Measurements from ENCODE around the gene ASCC1.
A peak's percentile ranks its signal among the peaks of the same experiment; 100 is the strongest.

DNA sequence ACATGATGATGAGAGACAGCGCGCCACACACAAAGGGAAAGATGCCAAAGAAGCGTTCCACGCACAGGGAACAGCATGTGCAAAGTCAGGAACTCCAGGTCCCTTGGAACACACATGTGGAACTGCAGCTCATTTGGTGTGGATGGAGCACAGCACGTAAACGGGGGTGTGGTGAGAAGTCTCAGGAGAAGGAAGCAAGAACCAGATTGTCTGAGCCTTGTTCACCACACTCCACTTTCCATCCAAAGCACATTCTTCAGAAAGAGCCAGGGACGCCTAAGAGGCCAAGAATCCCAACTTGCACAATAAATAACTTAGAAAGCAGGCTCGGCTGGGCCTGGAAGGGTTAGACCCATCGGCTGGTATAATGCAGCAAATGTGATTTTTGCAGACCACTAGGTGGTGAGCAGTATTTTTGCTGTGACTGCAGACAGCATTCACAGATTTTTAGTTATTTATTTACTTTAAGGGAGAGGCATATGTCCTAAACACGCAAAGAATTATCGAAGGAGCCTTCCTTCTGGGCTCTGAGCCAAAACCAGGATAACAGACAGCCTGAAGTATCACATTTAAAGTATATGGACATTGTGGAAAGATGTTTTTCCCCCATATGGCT, 27.9 kb upstream of the ASCC1 start:
- TF ChIP-seq, protein P1, sequence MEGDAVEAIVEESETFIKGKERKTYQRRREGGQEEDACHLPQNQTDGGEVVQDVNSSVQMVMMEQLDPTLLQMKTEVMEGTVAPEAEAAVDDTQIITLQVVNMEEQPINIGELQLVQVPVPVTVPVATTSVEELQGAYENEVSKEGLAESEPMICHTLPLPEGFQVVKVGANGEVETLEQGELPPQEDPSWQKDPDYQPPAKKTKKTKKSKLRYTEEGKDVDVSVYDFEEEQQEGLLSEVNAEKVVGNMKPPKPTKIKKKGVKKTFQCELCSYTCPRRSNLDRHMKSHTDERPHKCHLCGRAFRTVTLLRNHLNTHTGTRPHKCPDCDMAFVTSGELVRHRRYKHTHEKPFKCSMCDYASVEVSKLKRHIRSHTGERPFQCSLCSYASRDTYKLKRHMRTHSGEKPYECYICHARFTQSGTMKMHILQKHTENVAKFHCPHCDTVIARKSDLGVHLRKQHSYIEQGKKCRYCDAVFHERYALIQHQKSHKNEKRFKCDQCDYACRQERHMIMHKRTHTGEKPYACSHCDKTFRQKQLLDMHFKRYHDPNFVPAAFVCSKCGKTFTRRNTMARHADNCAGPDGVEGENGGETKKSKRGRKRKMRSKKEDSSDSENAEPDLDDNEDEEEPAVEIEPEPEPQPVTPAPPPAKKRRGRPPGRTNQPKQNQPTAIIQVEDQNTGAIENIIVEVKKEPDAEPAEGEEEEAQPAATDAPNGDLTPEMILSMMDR (conservative IDR thresholded peaks at IDR 0.05; ENCODE audit: low read depth, low read length): peak; percentile 45
- no peak for TF ChIP-seq EZH2 (IDR thresholded peaks at IDR 0.05; ENCODE audit: borderline replicate concordance, low read depth, low read length, poor library complexity, severe bottlenecking)
